Superior temporal gyrus (tissue), 1 donor: ENCODE data around the gene CNDP2.
"Not testable (repeated sequence)": the region's sequence is repeated elsewhere in the genome, so short reads cannot be mapped to it uniquely, and the experiment has no call there.

Experiments
- DNase-seq: peaks from one replicate; pipeline ENCODE4 v3.0.0-alpha.2; 2016; ENCODE audit errors: extremely low spot score

CNDP2 gene

GRCh38 chr18:74534981-74535649, 39.0 kb downstream of the CNDP2 start:
- no peak for DNase-seq

- no peak for DNase-seq
Measured at GRCh38 chr18:74539289-74539688, 43.1 kb downstream of the CNDP2 start.

- DNase-seq, result peak; percentile 58
Measured at GRCh38 chr18:74540652-74541421, 44.7 kb downstream of the CNDP2 start.

- DNase-seq, result peak; percentile 91
Measured at GRCh38 chr18:74541703-74542555, 45.8 kb downstream of the CNDP2 start.

GRCh38 chr18:74544898-74545297, 48.7 kb downstream of the CNDP2 start:
- no peak for DNase-seq

- DNase-seq, result no peak
Measured at GRCh38 chr18:74546007-74546406, 49.8 kb downstream of the CNDP2 start.

GRCh38 chr18:74546751-74547530, 50.8 kb downstream of the CNDP2 start:
- DNase-seq, result no peak

GRCh38 chr18:74547860-74548259, 51.7 kb downstream of the CNDP2 start:
- no peak for DNase-seq

- no peak for DNase-seq
Measured at GRCh38 chr18:74549591-74550104, 53.5 kb downstream of the CNDP2 start.

- DNase-seq, result no peak
Measured at GRCh38 chr18:74550886-74551285, 54.7 kb downstream of the CNDP2 start.

- no peak for DNase-seq
Measured at GRCh38 chr18:74551452-74551851, 55.3 kb downstream of the CNDP2 start.

- DNase-seq, result peak; percentile 97
Measured at GRCh38 chr18:74551936-74552555, 55.9 kb downstream of the CNDP2 start.

- DNase-seq, result no peak
Measured at GRCh38 chr18:74556126-74556525, 60.0 kb downstream of the CNDP2 start.

- no peak for DNase-seq
Measured at GRCh38 chr18:74558096-74558495, 61.9 kb downstream of the CNDP2 start.

GRCh38 chr18:74562131-74562730, 66.1 kb downstream of the CNDP2 start:
- DNase-seq, result no peak

- no peak for DNase-seq
Measured at GRCh38 chr18:74562775-74563174, 66.6 kb downstream of the CNDP2 start.

GRCh38 chr18:74563999-74564398, 67.8 kb downstream of the CNDP2 start:
- DNase-seq, result no peak

GRCh38 chr18:74565164-74565563, 69.0 kb downstream of the CNDP2 start:
- not testable (repeated sequence) for DNase-seq

GRCh38 chr18:74565993-74566392, 69.8 kb downstream of the CNDP2 start:
- not testable (repeated sequence) for DNase-seq

GRCh38 chr18:74567822-74568221, 71.7 kb downstream of the CNDP2 start:
- no peak for DNase-seq
